ENCODE results near the gene TBC1D16. TPM values are rescaled to one million over a fixed set of nuclear protein-coding genes. Genes with fewer than 3 reads are reported as not detected.

The TBC1D16 gene
- total RNA-seq, 1 experiment from 2014 or later, result 55.4 TPM

- CTCF ChIA-PET, result no interaction called here
- peaks cover 44% of the 10 kb centered on the region for H3K4me1 ChIP-seq
- no peak for DNase-seq
- no peaks in the 10 kb centered on the region for H3K36me3 Mint-ChIP-seq (ENCODE audit: insufficient read depth, unreplicated experiment)
- no TSS peak for BruUV-seq (replicated peaks)
- TF ChIP-seq CTCF (IDR thresholded peaks at IDR 0.05; ENCODE audit: insufficient read depth in 1 of 2, low read depth in 1 of 2, low read length in 1 of 2, severe bottlenecking in 1 of 2, unreplicated experiment in 1 of 2), result no peak
- H3K4me3 Mint-ChIP-seq (ENCODE audit: unreplicated experiment), result no peak overlapping the region
- no peaks in the 10 kb centered on the region for H3K9me3 Mint-ChIP-seq (ENCODE audit: unreplicated experiment)
- peaks cover 29% of the 10 kb centered on the region for H3K4me1 Mint-ChIP-seq (ENCODE audit: low read depth, unreplicated experiment)
- POLR2A ChIA-PET, result no interaction called here
- H3K27me3 ChIP-seq (replicated peaks; ENCODE audit: control insufficient read depth, insufficient read depth, low read length), result no peaks in the 10 kb centered on the region
- peak overlapping the region; percentile 39 for H3K27ac Mint-ChIP-seq (ENCODE audit: unreplicated experiment)
- no peaks in the 10 kb centered on the region for H3K27me3 Mint-ChIP-seq (ENCODE audit: insufficient read depth, unreplicated experiment)
- intact Hi-C loops (cut with micrococcal nuclease; ENCODE audit: unreplicated experiment), result loop anchor here (10.0 kb wide), 1 partner anchor 183 kb away; the partner anchor contains the start of gene GAA
- no peak overlapping the region for H3K4me3 ChIP-seq (ENCODE audit: low read depth, low read length)
- H3K36me3 ChIP-seq (ENCODE audit: control insufficient read depth, insufficient read depth, low read length), result no peaks in the 10 kb centered on the region
- no peaks in the 10 kb centered on the region for H3K9me3 ChIP-seq
Observed at GRCh38 chr17:79921411-79922115, 114.1 kb downstream of the TBC1D16 start.

GRCh38 chr17:79920751-79921410 lies 114.8 kb downstream of the TBC1D16 start:
- POLR2A ChIA-PET, result interaction anchor here (0.8 kb wide), 1 partner anchor 81 kb away, joined by 5 read pairs; the partner anchor contains the start of gene CBX4
- Histone ChIP-seq H3K4me1 (peaks cover 45% of the 10 kb centered on the region), H3K27me3 (replicated peaks; ENCODE audit: control insufficient read depth, insufficient read depth, low read length) (no peaks in the 10 kb centered on the region), H3K4me3 (ENCODE audit: low read depth, low read length) (no peak overlapping the region), H3K9me3 (no peaks in the 10 kb centered on the region), H3K36me3 (ENCODE audit: control insufficient read depth, insufficient read depth, low read length) (no peaks in the 10 kb centered on the region)
- TF ChIP-seq CTCF (IDR thresholded peaks at IDR 0.05; ENCODE audit: insufficient read depth in 1 of 2, low read depth in 1 of 2, low read length in 1 of 2, severe bottlenecking in 1 of 2, unreplicated experiment in 1 of 2), result no peak
- no peaks in the 10 kb centered on the region for H3K27me3 Mint-ChIP-seq (ENCODE audit: insufficient read depth, unreplicated experiment)
- CTCF ChIA-PET, result no interaction called here
- BruUV-seq (replicated peaks), result no TSS peak
- no peak for DNase-seq
- H3K36me3 Mint-ChIP-seq (ENCODE audit: insufficient read depth, unreplicated experiment), result no peaks in the 10 kb centered on the region
- intact Hi-C loops (cut with micrococcal nuclease; ENCODE audit: unreplicated experiment), result loop anchor here (10.0 kb wide), 1 partner anchor 184 kb away; the partner anchor contains the start of gene GAA
- no peak overlapping the region for H3K4me3 Mint-ChIP-seq (ENCODE audit: unreplicated experiment)
- peaks cover 26% of the 10 kb centered on the region for H3K4me1 Mint-ChIP-seq (ENCODE audit: low read depth, unreplicated experiment)
- H3K9me3 Mint-ChIP-seq (ENCODE audit: unreplicated experiment), result no peaks in the 10 kb centered on the region
- peak overlapping the region; percentile 39 for H3K27ac Mint-ChIP-seq (ENCODE audit: unreplicated experiment)

- H3K4me1 Mint-ChIP-seq (ENCODE audit: low read depth, unreplicated experiment), result peaks cover 31% of the 10 kb centered on the region
- no peak for TF ChIP-seq CTCF (IDR thresholded peaks at IDR 0.05; ENCODE audit: insufficient read depth in 1 of 2, low read depth in 1 of 2, low read length in 1 of 2, severe bottlenecking in 1 of 2, unreplicated experiment in 1 of 2)
- H3K27me3 ChIP-seq (replicated peaks; ENCODE audit: control insufficient read depth, insufficient read depth, low read length), result no peaks in the 10 kb centered on the region
- no peaks in the 10 kb centered on the region for H3K36me3 ChIP-seq (ENCODE audit: control insufficient read depth, insufficient read depth, low read length)
- no peaks in the 10 kb centered on the region for H3K27me3 Mint-ChIP-seq (ENCODE audit: insufficient read depth, unreplicated experiment)
- intact Hi-C loops (cut with micrococcal nuclease; ENCODE audit: unreplicated experiment), result loop anchor here (5.0 to 10.0 kb wide), 3 partner anchors 52 to 185 kb away; partner anchors contain the start of genes CBX8 and GAA
- no peaks in the 10 kb centered on the region for H3K9me3 ChIP-seq
- no peak overlapping the region for H3K27ac Mint-ChIP-seq (ENCODE audit: unreplicated experiment)
- ChIA-PET POLR2A (interaction anchor here (0.8 kb wide), 1 partner anchor 81 kb away, joined by 5 read pairs; the partner anchor contains the start of gene CBX4), CTCF (interaction anchor here (0.6 kb wide), 1 partner anchor 20 kb away, joined by 3 read pairs; no protein-coding TSS in a partner anchor)
- no peak for DNase-seq
- H3K4me3 ChIP-seq (ENCODE audit: low read depth, low read length), result no peak overlapping the region
- H3K4me3 Mint-ChIP-seq (ENCODE audit: unreplicated experiment), result no peak overlapping the region
- no peaks in the 10 kb centered on the region for H3K36me3 Mint-ChIP-seq (ENCODE audit: insufficient read depth, unreplicated experiment)
- no TSS peak for BruUV-seq (replicated peaks)
- H3K9me3 Mint-ChIP-seq (ENCODE audit: unreplicated experiment), result no peaks in the 10 kb centered on the region
- peaks cover 45% of the 10 kb centered on the region for H3K4me1 ChIP-seq
Observed at GRCh38 chr17:79919862-79920720, 115.6 kb downstream of the TBC1D16 start.
